Measurements from ENCODE around the gene AP5S1.
"Not testable (repeated sequence)": the region's sequence is repeated elsewhere in the genome, so short reads cannot be mapped to it uniquely, and the experiment has no call there.

The AP5S1 gene

GRCh38 chr20:3785240-3786125 lies 34.9 kb upstream of the AP5S1 start:
- ATAC-seq (no peak), DNase-seq (no peak)
- no peaks in the 10 kb centered on the region for H3K9me3 Mint-ChIP-seq
- H3K27me3 Mint-ChIP-seq = no peaks in the 10 kb centered on the region
- peak overlapping the region in 1 of 2 donors; percentile 55 for H3K27ac Mint-ChIP-seq
- peak overlapping the region; percentile 63 to 76 for H3K4me3 Mint-ChIP-seq
- peaks cover 69% of the 10 kb centered on the region for H3K4me1 Mint-ChIP-seq

- no peaks in the 10 kb centered on the region for H3K9me3 Mint-ChIP-seq
- H3K27me3 Mint-ChIP-seq = no peaks in the 10 kb centered on the region
- peak; percentile 54 for ATAC-seq
- H3K4me1 Mint-ChIP-seq = peaks cover 63% of the 10 kb centered on the region
- H3K4me3 Mint-ChIP-seq = peak overlapping the region; percentile 78 to 83
- peak in 1 of 2 donors; percentile 54 for DNase-seq
- H3K27ac Mint-ChIP-seq = peak overlapping the region in 1 of 2 donors; percentile 54
Measured at GRCh38 chr20:3786126-3786484, 34.2 kb upstream of the AP5S1 start.

GRCh38 chr20:3786665-3787323 lies 33.6 kb upstream of the AP5S1 start, which contains the start of gene CENPB:
Gene CENPB, minus strand, starts transcription at chr20:3786740. Its CDS starts 257 bp downstream, at chr20:3786483.
- ATAC-seq (peak; percentile 91), DNase-seq (peak; percentile 92 to 94)
- no peaks in the 10 kb centered on the region for H3K27me3 Mint-ChIP-seq
- H3K27ac Mint-ChIP-seq = peak within 1 kb of the TSS; percentile 54 to 55
- H3K9me3 Mint-ChIP-seq = no peaks in the 10 kb centered on the region
- peaks cover 56% of the 10 kb centered on the region for H3K4me1 Mint-ChIP-seq
- peak within 1 kb of the TSS; percentile 78 to 83 for H3K4me3 Mint-ChIP-seq

- H3K27me3 Mint-ChIP-seq = no peaks in the 10 kb centered on the region
- peaks cover 49% of the 10 kb centered on the region for H3K4me1 Mint-ChIP-seq
- no peaks in the 10 kb centered on the region for H3K9me3 Mint-ChIP-seq
- no peak overlapping the region for H3K27ac Mint-ChIP-seq
- DNase-seq (no peak), ATAC-seq (no peak)
- H3K4me3 Mint-ChIP-seq = peak overlapping the region; percentile 44 to 69
Measured at GRCh38 chr20:3787324-3788014, 32.9 kb upstream of the AP5S1 start.

GRCh38 chr20:3788685-3789155 lies 31.6 kb upstream of the AP5S1 start:
- H3K9me3 Mint-ChIP-seq = no peaks in the 10 kb centered on the region
- H3K27me3 Mint-ChIP-seq = no peaks in the 10 kb centered on the region
- DNase-seq = no peak
- peaks cover 37% of the 10 kb centered on the region for H3K4me1 Mint-ChIP-seq
- no peak overlapping the region for H3K4me3 Mint-ChIP-seq
- no peak for ATAC-seq
- H3K27ac Mint-ChIP-seq = no peak overlapping the region

GRCh38 chr20:3789201-3789600 lies 31.1 kb upstream of the AP5S1 start:
- H3K4me1 Mint-ChIP-seq = peaks cover 32% of the 10 kb centered on the region
- DNase-seq, H3K27me3 Mint-ChIP-seq, H3K4me3 Mint-ChIP-seq, H3K27ac Mint-ChIP-seq, H3K9me3 Mint-ChIP-seq, ATAC-seq: not testable (repeated sequence)

GRCh38 chr20:3794168-3794567 lies 26.2 kb upstream of the AP5S1 start:
- H3K27me3 Mint-ChIP-seq, H3K27ac Mint-ChIP-seq, DNase-seq, H3K9me3 Mint-ChIP-seq, ATAC-seq: not testable (repeated sequence)
- Mint-ChIP-seq H3K4me3 (peak overlapping the region in 1 of 2 donors; percentile 19), H3K4me1 (peaks cover 38% of the 10 kb centered on the region)

- Mint-ChIP-seq H3K27me3 (no peaks in the 10 kb centered on the region), H3K27ac (peak overlapping the region in 1 of 2 donors; percentile 98), H3K4me1 (peaks cover 43% of the 10 kb centered on the region), H3K9me3 (no peaks in the 10 kb centered on the region), H3K4me3 (peak overlapping the region; percentile 86 to 93)
- ATAC-seq (no peak), DNase-seq (no peak)
Measured at GRCh38 chr20:3794701-3795420, 25.5 kb upstream of the AP5S1 start.

GRCh38 chr20:3795511-3796468 lies 24.6 kb upstream of the AP5S1 start, which contains the start of gene CDC25B:
Gene CDC25B, plus strand, starts transcription at chr20:3796310. Its CDS starts 222 bp downstream, at chr20:3796532.
- H3K4me1 Mint-ChIP-seq = peaks cover 52% of the 10 kb centered on the region
- DNase-seq (peak; percentile 87 to 90), ATAC-seq (peak; percentile 84)
- peak within 1 kb of the TSS; percentile 97 to 98 for H3K27ac Mint-ChIP-seq
- no peaks in the 10 kb centered on the region for H3K9me3 Mint-ChIP-seq
- peak within 1 kb of the TSS; percentile 86 to 93 for H3K4me3 Mint-ChIP-seq
- H3K27me3 Mint-ChIP-seq = no peaks in the 10 kb centered on the region

- peak in 1 of 2 donors; percentile 28 for DNase-seq
- H3K27ac Mint-ChIP-seq = peak overlapping the region; percentile 57 to 89
- no peaks in the 10 kb centered on the region for H3K27me3 Mint-ChIP-seq
- no peaks in the 10 kb centered on the region for H3K9me3 Mint-ChIP-seq
- H3K4me3 Mint-ChIP-seq = peak overlapping the region; percentile 86 to 93
- peak; percentile 1 for ATAC-seq
- peaks cover 60% of the 10 kb centered on the region for H3K4me1 Mint-ChIP-seq
Measured at GRCh38 chr20:3796477-3797225, 23.7 kb upstream of the AP5S1 start.

GRCh38 chr20:3797226-3797545 lies 23.2 kb upstream of the AP5S1 start:
- Mint-ChIP-seq H3K27ac (peak overlapping the region; percentile 89 to 90), H3K4me3 (peak overlapping the region; percentile 86 to 93), H3K27me3 (no peaks in the 10 kb centered on the region), H3K9me3 (no peaks in the 10 kb centered on the region), H3K4me1 (peaks cover 61% of the 10 kb centered on the region)
- no peak for DNase-seq
- no peak for ATAC-seq

- Mint-ChIP-seq H3K27me3 (no peaks in the 10 kb centered on the region), H3K9me3 (no peaks in the 10 kb centered on the region), H3K4me1 (peaks cover 67% of the 10 kb centered on the region), H3K4me3 (peak overlapping the region; percentile 86 to 93), H3K27ac (peak overlapping the region; percentile 89 to 90)
- peak in 1 of 2 donors; percentile 66 for DNase-seq
- peak; percentile 55 for ATAC-seq
Measured at GRCh38 chr20:3797592-3798372, 22.6 kb upstream of the AP5S1 start.

GRCh38 chr20:3798373-3798768 lies 22.0 kb upstream of the AP5S1 start:
- peaks cover 70% of the 10 kb centered on the region for H3K4me1 Mint-ChIP-seq
- no peak for DNase-seq

More at GRCh38 chr20:3798373-3798768, 22.0 kb upstream of the AP5S1 start:
- H3K27ac Mint-ChIP-seq = peak overlapping the region in 1 of 2 donors; percentile 80
- peak overlapping the region; percentile 86 to 93 for H3K4me3 Mint-ChIP-seq
- no peak for ATAC-seq
- no peaks in the 10 kb centered on the region for H3K27me3 Mint-ChIP-seq
- no peaks in the 10 kb centered on the region for H3K9me3 Mint-ChIP-seq
